ENCODE data around the gene CRYL1. TPM values are rescaled to one million over a fixed set of nuclear protein-coding genes. Genes with fewer than 3 reads are reported as not detected.

CRYL1 gene
- total and polyA plus RNA-seq, 12 donors, result 10.6 to 68.0 (median 48.1) TPM

DNA sequence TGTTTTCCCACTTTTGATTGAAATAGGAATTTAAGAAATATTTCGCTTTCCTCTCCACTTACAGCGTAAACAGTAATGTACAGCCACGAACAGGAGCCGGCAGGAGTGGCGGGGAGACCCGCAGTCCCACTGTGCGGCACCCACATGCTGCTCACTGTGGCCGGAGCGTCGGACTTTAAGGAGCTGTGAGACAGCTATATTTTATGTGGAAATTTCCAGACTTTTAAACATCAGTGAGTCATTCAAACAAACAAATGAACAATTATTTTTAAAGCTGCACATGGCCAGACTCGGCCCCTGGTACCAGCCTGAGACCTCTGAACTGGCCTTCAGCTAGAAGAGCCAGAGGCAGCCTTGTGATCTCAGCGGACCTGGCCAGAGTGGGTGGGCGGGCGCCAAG lies 52.5 kb downstream of the CRYL1 start:
- intact Hi-C loops (cut with DNase I), result no loop called here
- TF ChIP-seq POLR2A (IDR thresholded peaks at IDR 0.05), result no peak
- TF ChIP-seq, protein P1, sequence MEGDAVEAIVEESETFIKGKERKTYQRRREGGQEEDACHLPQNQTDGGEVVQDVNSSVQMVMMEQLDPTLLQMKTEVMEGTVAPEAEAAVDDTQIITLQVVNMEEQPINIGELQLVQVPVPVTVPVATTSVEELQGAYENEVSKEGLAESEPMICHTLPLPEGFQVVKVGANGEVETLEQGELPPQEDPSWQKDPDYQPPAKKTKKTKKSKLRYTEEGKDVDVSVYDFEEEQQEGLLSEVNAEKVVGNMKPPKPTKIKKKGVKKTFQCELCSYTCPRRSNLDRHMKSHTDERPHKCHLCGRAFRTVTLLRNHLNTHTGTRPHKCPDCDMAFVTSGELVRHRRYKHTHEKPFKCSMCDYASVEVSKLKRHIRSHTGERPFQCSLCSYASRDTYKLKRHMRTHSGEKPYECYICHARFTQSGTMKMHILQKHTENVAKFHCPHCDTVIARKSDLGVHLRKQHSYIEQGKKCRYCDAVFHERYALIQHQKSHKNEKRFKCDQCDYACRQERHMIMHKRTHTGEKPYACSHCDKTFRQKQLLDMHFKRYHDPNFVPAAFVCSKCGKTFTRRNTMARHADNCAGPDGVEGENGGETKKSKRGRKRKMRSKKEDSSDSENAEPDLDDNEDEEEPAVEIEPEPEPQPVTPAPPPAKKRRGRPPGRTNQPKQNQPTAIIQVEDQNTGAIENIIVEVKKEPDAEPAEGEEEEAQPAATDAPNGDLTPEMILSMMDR (IDR thresholded peaks at IDR 0.05), result no peak
- Histone ChIP-seq H3K27ac (no peak overlapping the region), H3K4me3 (no peak overlapping the region), H3K36me3 (replicated peaks in 1 of 2) (no peaks in the 10 kb centered on the region), H3K27me3 (no peaks in the 10 kb centered on the region), H3K9me3 (replicated peaks in 1 of 3) (no peaks in the 10 kb centered on the region), H3K4me1 (replicated peaks in 1 of 2) (no peaks in the 10 kb centered on the region)
- 88 to 94% (median 90%) methylated on average over 14 of the region's 14 CpGs for WGBS, 4 donors
- no peak for DNase-seq

DNA sequence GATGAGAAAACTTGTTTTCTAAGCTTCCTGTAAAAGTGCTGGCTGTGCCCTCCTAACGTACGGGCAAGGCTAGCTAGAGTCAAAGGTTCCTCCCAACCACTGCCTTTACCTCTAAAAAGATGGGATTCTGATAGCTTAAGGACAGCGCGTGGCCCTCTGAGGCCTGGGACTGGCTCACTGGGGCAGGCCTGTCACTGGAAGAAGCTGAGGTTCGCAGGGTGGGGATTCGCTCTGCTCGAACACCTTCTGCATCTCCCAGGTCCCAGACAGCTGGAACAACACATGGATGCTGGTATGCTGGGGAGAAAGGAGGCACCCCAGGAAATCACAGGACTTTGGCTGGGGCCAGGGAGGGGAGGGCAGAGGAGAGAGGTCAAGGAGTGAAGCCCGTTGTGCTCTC lies 53.1 kb downstream of the CRYL1 start:
- 96 to 98% (median 96%) methylated on average over 8 of the region's 8 CpGs for WGBS, 4 donors
- Histone ChIP-seq H3K4me3 (no peak overlapping the region), H3K36me3 (replicated peaks in 1 of 2) (no peaks in the 10 kb centered on the region), H3K9me3 (replicated peaks in 1 of 3) (no peaks in the 10 kb centered on the region), H3K27me3 (no peaks in the 10 kb centered on the region), H3K27ac (no peak overlapping the region), H3K4me1 (replicated peaks in 1 of 2) (no peaks in the 10 kb centered on the region)
- DNase-seq, result no peak
- TF ChIP-seq POLR2A (IDR thresholded peaks at IDR 0.05), result no peak
- TF ChIP-seq, protein P1 (IDR thresholded peaks at IDR 0.05), result no peak
- intact Hi-C loops (cut with DNase I), result no loop called here

DNA sequence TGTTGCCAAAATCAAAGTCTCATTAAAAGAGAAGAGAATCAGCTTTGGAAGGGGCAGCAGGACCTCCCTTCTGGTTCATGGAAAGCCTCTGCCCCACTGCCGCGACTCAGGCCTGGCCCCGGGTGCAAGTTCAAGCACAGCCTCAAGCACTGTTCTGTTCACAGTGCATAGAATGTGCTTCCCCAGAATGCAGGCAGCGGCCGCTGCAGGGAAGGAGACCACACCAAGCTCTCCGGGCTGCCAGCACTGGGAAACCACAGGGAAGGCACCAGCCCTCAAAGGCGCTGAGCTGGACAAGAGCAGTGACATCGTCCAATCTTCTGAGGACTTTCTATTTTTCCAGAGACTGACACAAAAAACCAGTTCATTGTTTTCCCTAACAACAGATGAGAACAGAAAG lies 55.5 kb downstream of the CRYL1 start:
- no peaks in the 10 kb centered on the region for H3K36me3 ChIP-seq (replicated peaks in 1 of 2)
- WGBS, 4 donors, result 83 to 96% (median 91%) methylated on average over 8 of the region's 8 CpGs
- H3K27ac ChIP-seq, result no peak overlapping the region
- TF ChIP-seq POLR2A (IDR thresholded peaks at IDR 0.05), result no peak
- TF ChIP-seq, protein P1 (IDR thresholded peaks at IDR 0.05), result no peak
- no peaks in the 10 kb centered on the region for H3K4me1 ChIP-seq (replicated peaks in 1 of 2)
- DNase-seq, result no peak
- H3K9me3 ChIP-seq (replicated peaks in 1 of 3), result no peaks in the 10 kb centered on the region
- no peaks in the 10 kb centered on the region for H3K27me3 ChIP-seq
- H3K4me3 ChIP-seq, result no peak overlapping the region
- intact Hi-C loops (cut with DNase I), result no loop called here

DNA sequence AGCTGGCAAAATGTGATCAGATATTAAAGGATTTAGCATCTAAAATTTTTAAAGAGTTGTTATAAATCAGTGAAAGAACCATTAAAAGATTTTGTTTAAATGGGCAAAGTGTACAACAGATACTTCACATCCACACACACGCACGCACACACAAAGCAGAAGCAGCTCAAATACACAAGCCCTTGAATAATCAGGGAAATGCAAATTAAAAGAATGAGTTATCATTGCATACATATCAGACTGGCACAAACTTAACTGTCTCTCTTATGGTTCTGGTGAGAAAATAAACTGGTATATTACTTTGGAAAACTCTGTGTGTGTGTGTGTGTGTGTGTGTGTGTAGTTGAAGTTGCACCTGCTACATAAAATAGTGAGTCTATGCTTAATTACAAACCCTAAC lies 59.3 kb downstream of the CRYL1 start:
- Histone ChIP-seq H3K27me3 (no peaks in the 10 kb centered on the region), H3K36me3 (replicated peaks in 1 of 2) (no peaks in the 10 kb centered on the region), H3K4me3 (no peak overlapping the region), H3K27ac (no peak overlapping the region), H3K4me1 (replicated peaks in 1 of 2) (no peaks in the 10 kb centered on the region), H3K9me3 (replicated peaks in 1 of 3) (no peaks in the 10 kb centered on the region)
- TF ChIP-seq, protein P1 (IDR thresholded peaks at IDR 0.05), result no peak
- no peak for TF ChIP-seq POLR2A (IDR thresholded peaks at IDR 0.05)
- no peak for DNase-seq
- intact Hi-C loops (cut with DNase I), result no loop called here
- WGBS, 4 donors, result 97 to 100% (median 98%) methylated on average over 2 of the region's 2 CpGs

All from adrenal gland (tissue), 12 donors.